Activated CD4-positive, alpha-beta T cell treated with anti-CD3 and anti-CD28 coated beads, Interleukin-2, Interleukin-6, amounts not matched to agents 100 ng/mL and 50 ng/mL, durations not matched to agents 16 hours and 8 hours (primary cell): ENCODE measurements around the gene TWF1.
"Not testable (repeated sequence)": the region's sequence is repeated elsewhere in the genome, so short reads cannot be mapped to it uniquely, and the experiment has no call there.

Experiments used
- DNase-seq: peaks from one replicate; pipeline ENCODE4 v3.0.0-alpha.2; 2020

TWF1 gene

DNA sequence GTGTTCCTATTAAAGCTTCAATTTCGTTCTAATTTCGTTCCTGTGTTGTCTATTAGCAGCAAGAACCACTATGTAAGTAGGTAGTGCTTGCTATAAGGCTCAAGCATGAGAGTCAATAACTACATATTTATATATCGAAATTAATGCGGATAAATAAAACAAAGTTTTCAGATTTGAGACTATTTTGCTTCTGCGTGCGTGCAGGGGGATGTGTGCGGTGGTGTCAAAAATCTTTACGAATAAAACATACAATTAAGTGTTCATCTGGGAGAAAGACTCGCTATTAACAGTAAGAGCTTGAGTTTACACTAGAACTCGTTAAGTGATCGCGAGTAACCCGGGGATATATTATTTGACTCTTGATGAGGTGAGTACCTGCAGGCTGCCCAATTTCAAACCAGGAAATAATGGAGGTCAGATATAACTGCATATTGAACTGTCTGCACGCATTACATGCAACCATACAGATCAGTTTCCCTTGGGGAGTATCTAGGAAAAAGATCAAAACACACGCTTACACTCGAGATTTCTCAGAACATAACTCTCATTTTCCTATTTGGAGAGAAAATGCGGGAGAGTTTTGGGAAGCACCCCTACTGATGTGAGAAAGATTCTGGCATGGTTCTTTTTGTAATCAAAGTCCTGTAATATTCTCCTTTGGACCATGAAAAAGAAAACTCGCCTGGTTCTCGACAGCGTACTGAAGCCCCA, 813 bp downstream of the TWF1 start:
- peak; percentile 26 for DNase-seq

DNA sequence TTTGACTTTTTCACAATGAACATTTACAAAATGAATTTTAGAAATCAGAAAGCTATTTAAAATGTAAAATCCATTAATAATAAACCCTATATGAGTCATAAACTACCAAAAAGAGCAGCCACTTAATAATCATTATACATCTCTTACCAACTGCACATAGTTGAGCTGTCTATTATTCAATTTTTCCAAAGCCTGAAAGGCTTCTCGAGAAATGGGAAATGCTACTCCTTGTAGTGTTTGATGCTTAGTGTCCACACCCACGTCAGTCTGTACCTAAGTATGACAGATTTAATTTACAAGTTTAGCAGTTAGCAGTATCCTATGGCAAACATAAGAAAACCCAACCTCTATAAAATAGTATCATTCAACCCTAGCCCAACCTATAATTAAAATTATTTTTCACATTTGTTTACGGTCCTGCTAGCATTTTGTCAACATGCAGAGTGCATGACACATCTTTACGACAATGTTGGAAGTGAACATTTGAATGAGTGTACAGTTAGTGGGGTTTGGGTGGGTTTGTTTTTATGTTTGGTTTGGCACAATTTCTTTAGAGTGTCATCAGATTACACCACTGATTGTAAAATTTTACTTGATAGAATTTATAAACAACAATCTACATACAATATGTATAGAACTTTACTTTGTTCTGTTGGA, 8.4 kb downstream of the TWF1 start:
- no peak for DNase-seq

DNA sequence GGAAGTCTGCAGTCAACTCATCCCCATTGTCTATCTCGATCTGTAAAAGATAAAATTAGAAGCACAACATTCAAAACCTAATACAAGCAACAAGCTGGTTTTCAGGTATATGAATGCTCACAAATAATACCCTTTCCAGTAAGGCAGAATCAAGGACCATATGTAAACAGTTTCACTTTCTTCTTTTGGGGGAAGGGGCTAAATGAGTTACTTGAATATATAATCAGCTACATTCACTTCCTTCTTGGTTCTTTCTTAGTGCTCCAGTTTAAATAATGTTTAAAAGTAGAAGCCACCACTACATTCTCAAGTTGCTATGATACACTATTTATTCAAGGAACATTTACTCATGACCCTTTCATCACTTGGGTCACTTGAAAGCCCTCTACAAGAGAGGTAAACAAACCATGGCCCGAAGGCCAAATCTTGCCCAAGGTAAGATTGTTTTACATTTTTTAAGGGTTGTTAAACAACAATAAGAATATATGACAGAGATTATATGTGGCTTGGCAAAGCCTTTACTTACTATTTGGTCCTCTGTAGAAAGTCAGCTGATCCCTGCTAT, 10.3 kb downstream of the TWF1 start:
- no peak for DNase-seq

DNA sequence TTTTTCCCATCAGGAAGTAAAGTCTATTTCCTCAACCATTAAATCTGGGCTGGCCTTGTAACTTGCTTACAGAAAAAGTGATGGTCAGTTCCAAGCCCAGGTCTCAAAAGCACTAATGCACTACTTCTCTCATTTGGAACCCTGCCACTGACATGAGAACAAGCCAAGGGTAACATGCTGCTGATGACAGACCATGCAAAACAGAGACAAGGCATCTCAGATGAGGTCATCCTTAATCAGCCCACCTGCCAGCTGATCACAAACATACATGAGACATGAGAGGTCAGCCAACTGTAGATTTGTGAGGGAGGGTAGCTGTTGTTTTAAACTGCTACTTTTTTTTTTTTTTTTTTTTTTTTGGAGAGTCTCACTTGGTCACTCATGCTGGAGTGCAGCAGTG, 16.2 kb downstream of the TWF1 start:
- DNase-seq: no peak

DNA sequence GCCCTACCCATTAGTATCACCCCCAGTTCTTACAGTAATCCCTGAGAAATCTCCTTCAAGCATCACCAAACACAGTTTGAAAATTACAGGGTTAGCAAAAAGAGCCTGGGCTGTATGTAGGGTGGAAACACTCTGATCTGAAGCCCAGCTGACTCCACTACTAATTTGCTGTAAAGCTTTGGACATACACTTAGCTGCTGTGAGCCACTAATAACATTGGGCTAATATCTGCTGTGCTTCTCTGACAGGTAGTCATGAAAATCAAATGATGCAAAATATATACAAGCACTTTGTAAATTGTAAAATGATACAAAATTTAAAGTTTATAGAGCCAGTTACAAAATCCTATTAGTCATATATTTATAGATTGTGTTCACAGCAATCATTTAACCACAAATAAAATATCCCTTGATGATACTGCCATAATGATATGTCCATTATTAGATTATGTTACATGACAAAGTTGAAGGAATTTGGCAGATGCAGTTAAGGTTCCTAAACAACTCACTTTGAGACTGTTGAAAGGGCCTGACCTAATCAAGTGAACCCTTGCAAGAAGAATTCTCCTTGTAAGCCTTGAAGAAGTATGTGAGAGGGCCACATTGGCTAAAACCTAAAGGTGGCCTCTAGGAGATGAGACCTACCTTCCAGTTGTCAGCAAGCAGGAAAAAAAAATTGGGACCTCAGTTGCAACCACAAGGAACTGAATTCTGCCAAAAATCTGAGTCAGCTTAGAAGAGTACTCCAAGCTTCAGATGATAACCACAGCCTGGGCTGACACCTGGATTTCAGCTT, 19.0 kb downstream of the TWF1 start:
- no peak for DNase-seq

DNA sequence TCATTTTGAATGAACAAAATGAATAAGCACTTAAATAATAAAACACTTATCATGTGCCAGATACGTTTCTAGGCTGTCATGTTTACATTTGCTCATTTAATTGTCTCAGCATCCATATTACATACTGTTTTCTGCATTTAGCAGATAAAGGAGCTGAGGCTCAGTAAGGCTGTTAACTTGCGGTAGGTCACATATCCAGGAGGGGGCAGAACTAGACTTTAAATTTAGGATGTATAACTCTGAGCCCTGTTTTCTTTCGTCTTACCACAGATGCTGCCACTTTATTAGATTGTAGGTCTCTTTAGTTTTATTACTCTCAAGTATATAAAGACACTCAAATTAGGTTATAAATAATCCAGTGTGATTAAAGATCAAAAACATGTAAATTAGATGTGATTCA, 29.6 kb downstream of the TWF1 start:
- DNase-seq: peak; percentile 21

DNA sequence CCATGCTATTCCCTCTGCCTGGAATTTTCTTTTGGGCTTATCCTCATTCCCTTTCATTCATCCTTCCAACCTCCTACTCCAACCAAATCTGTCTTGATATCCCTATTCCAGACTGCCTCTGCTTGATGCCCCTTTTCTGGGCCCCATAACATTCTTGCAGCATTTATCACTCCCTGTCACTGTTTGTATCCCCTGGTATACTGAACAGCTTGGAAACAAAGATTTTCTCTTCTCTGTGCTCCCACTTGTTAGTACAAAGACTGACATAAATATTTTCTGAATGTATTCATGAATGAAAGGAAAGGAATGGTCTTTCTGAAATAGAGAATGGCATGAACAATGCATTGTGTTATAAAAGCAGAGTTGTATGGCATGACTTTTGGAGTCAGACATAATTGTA, 39.8 kb downstream of the TWF1 start:
- no peak for DNase-seq

DNA sequence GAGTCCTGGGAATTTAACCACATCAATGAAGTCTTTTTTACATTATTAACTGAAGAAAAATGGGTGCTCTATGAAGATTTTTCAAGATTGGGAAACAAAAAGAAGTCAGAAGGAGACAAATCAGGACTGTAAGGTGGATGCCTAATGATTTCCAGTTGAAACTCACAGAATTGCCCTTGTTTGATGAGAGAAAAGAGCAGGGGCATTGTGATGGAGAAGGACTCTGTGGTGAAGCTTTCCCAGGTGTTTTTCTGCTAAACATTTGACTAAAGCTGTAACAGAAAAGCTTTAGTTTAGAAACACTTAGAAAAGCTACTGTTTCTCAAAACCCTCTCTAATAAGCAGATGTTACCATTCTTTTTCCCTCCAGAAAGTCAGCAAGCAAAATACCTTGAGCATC, 41.6 kb downstream of the TWF1 start:
- DNase-seq: no peak

DNA sequence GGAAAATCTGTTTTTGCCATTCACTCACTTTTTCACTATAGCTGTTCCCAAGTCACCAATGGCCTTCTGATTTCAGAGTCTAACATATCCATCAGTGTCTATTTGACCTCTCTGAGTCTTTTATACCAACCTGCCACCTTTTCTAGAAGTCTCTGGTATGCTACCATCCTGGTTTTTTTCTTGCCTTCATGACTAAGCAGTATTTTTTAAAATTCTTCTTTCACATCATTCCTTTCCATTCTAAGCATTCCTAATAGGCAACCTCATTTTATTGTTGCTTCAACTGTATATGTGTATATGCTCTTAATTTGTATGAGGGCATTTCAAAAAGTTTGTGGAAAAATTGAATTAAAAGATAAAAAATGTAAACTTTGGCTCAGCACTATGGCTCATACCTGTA, 42.3 kb downstream of the TWF1 start:
- DNase-seq: no peak

DNA sequence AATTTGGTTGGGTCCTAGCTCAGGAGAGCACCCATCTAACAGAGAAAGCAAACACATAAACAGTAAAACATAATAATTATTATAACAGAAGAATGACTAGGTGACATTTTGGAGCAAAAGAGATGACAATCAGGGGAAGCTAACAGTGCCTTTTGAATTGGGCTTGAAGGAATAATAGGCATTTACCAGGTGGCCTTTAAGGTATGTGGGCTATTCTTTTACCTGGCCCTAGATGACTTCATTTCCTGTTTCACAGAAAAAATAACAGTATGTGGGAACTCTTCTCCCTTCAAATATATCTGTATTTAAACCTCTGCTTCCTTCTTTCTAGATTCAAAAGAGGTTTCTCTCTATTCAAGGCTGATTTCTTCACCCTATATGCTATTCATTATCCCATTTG, 43.5 kb downstream of the TWF1 start:
- DNase-seq: no peak

DNA sequence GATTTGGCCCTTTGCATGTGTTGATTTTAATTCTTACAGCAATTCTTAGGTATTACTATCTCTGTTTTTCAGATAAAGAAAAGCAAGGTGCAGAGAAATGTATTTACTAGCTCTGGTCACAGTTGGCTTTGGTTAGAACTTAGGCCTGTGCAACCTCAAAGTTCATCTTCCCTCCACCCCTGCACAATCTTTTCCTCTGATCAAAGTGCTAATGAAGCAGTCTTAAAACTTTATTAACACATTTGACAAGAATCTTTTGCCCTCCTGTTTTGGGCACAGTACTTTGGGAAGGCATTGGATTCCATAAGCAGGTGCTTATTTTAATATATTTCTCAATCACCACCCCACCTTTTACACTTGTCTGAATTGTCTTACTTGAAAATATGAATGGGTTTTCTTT, 44.6 kb downstream of the TWF1 start:
- no peak for DNase-seq

DNA sequence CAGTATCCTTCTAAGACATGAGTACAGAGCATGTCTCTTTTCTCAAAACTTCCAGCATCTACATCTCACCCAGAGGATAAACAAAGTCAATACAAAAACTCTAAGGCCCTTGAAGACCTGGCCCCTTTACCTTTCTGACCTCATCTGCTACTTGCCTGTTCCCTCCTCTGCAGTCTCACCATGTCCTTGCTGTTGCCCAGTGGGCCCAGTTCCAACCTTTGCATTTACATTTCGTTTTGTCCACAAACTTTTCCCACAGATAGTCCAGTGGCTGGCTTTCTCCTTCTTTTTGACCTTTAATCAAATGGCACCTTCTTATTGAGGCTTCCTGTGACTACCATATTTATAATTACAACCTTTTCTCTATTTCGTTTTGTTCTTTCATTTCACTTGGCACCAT, 45.7 kb downstream of the TWF1 start:
- DNase-seq: no peak

DNA sequence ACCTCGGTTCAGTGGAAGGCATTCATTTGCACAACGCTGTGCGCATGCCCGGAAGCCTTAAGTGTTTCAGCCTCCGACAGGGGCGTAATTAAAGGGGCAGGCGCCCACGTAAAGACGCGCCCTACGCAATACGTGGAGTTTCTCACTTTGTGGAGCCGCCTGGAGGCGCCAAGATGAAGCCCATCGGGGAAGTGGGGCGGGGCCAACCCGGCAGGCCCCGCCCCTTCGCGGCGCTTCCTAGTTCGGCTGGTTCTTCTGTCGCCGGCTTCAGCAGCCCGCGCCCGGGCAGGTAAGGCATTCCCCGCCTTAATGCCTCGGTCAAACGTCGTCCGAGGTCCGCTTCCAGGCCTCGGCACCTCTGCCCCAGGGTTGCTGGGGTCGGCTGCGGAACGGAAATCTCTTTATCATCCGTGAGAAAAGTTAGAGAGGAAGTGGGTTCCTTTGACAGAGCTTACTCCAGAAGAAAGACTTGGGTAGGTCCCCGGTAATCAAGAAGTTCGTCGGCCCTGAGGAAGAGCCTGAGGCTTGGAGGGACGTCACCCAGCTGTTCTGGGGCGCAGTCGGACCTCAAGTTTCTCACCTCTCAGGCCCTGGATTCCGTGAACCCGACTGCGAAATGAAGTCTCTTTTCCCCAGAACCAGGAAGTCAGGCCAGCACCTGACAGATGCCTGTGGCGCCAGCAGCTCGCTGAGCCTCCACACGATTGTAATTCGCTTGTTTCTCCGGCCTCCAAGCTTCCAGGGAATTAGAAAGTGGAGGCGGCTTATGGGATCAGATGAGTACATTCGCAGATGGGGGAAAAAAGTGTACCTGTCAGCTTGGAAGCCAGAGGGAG, 47.2 kb downstream of the TWF1 start, which contains the start of the genes IRAK4 and PUS7L:
TSS of gene IRAK4 (plus strand) at position 224 of the 836 bp plus-strand sequence. CDS start 9,161 bp downstream, outside the sequence.
TSS of gene PUS7L (minus strand) at position 63 of the 836 bp plus-strand sequence. CDS start 3,545 bp downstream, outside the sequence.
- peak; percentile 96 for DNase-seq

DNA sequence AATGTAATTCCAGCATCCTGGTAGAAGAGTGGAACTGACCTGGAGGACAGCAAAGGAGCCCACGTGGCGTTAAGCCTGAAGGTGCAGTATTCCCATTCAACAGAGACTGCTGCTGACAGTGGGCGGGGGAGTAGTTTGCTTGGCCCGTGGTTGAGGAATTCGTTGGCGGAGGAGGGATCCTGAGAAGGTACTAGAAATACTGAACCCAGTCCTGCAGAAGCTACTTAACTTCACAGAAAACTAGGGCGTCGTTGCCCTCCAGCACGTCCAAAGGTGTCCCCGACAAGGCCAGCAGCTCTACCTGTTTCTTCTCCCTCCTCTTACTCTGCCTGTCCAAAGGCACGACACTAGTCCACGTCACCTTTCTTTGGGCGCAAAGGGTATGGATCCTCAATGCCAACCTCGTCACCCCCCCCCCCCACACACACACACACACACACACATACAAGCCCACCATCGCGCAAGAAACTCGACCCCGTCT, 47.8 kb downstream of the TWF1 start:
- no peak for DNase-seq

DNA sequence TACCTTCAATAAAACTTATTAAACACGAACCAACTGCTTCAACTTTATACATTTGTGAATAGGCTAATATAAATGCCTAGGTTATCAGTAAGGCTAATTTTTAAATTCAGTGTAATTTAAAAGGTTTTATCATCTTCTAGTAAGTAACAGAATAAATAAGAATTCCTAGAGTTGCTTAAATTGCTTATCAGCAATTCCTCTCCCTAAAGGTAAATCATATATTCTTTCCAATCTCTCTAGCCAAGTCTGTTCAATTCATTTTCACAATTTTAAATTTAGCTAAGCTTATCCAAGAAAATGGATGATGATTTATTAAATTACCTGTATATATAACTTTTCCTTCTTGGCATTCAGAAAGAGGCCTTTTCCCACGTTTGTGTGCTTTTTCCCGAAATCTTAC, 52.1 kb downstream of the TWF1 start:
- DNase-seq: no peak

DNA sequence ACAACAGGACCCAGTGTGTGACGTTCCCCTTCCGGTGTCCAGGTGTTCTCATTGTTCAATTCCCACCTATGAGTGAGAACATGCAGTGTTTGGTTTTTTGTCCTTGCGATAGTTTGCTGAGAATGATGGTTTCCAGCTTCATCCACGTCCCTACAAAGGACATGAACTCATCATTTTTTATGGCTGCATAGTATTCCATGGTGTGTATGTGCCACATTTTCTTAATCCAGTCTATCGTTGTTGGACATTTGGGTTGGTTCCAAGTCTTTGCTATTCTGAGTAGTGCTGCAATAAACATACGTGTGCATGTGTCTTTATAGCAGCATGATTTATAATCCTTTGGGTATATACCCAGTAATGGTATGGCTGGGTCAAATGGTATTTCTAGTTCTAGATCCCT, 54.8 kb downstream of the TWF1 start:
- not testable (repeated sequence) for DNase-seq

DNA sequence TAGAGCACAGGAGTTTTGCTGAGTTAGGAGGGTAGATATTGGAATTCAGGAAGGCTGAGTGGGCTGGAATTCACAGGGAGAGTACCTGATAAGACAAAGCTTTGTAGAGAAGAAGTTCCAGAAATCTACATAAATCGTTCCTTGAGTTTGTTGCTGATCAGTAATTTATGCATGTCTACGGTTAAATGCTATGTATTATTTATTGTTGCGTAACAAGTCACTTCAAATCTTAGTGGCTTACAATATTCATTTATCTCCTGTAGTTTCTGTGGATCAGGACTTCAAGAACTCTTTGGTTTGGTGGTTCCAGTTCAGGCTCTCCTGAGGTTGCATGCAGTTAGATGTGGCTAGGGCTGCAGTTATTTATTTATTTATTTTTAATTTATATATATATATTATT, 55.3 kb downstream of the TWF1 start:
- no peak for DNase-seq

DNA sequence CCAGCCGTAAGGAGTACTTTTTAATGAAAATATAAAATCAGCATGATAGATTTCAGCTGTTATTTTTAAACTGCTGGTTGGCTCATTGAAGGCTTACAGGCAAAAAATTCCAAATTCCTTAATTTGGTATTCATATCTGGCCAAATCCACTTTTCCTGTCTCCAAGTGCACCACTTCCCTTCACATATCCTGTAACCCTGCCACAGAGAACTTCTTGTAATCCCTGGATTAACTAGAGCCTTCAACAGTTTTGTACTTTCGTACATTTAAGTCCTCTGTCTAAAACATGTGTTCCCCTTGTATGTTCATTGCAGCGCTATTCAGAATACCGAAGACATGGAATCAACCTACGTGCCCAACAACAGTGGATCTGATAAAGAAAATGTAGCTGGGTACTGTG, 57.1 kb downstream of the TWF1 start:
- no peak for DNase-seq

DNA sequence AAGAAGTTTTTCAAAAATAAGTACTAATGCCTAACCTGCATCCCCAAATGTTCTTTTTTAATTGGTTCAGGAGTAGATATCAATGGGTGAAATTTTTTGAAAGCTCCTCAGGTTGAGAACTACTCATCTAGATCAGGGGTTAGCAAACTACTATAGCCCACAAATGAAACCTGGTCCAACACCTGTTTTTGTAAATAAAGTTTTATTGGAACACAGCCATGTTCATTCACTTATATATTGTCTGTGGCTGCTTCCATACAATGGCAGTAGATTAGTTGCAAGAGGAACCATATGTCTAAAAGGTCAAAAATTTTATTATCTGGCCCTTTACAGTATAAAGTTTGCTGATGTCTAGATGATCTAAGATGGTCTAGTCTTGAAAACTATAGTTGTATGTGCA, 61.3 kb downstream of the TWF1 start:
- DNase-seq: no peak
